Measurements from ENCODE around the gene B3GNT5. TPM values are rescaled to one million over a fixed set of nuclear protein-coding genes. Genes with fewer than 3 reads are reported as not detected.

B3GNT5 gene
- total RNA-seq, 1 experiment from 2014 or later = 25.3 TPM

DNA sequence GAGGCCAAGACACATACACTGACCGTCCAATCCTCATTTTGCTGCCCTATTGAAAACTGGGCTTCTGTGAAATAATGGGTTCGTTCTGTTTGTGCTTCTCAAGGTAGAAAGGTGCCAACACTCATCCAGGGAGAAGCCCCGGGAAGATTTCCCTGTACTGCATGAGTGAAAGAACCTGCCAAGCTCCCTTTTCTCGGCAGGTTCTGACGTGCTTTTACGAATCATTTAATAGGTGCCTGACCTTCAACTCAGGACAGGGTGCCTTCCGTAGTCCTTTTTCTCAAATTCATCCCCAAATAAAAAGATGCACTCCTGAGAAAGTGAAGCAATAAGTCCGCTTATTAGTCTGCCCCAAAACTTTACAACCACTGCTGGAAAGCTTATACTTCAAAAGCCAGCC, 64.2 kb downstream of the B3GNT5 start:
- TF ChIP-seq, protein P1, sequence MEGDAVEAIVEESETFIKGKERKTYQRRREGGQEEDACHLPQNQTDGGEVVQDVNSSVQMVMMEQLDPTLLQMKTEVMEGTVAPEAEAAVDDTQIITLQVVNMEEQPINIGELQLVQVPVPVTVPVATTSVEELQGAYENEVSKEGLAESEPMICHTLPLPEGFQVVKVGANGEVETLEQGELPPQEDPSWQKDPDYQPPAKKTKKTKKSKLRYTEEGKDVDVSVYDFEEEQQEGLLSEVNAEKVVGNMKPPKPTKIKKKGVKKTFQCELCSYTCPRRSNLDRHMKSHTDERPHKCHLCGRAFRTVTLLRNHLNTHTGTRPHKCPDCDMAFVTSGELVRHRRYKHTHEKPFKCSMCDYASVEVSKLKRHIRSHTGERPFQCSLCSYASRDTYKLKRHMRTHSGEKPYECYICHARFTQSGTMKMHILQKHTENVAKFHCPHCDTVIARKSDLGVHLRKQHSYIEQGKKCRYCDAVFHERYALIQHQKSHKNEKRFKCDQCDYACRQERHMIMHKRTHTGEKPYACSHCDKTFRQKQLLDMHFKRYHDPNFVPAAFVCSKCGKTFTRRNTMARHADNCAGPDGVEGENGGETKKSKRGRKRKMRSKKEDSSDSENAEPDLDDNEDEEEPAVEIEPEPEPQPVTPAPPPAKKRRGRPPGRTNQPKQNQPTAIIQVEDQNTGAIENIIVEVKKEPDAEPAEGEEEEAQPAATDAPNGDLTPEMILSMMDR (conservative IDR thresholded peaks at IDR 0.05; ENCODE audit: low read depth, low read length) = no peak
- TF ChIP-seq EZH2 (IDR thresholded peaks at IDR 0.05; ENCODE audit: borderline replicate concordance, low read depth, low read length, poor library complexity, severe bottlenecking) = no peak
- Histone ChIP-seq H3K27ac (ENCODE audit: low read depth, low read length, poor library complexity, severe bottlenecking) (no peak overlapping the region), H3K4me1 (ENCODE audit: insufficient read depth, low read length, poor library complexity, severe bottlenecking) (no peaks in the 10 kb centered on the region), H3K27me3 (replicated peaks; ENCODE audit: insufficient read depth, low read depth, low read length, poor library complexity) (no peaks in the 10 kb centered on the region), H3K4me3 (ENCODE audit: low read depth, low read length, poor library complexity, severe bottlenecking) (no peak overlapping the region), H3K36me3 (ENCODE audit: insufficient read depth, low read length, poor library complexity, severe bottlenecking) (no peaks in the 10 kb centered on the region), H3K9me3 (ENCODE audit: low read depth, low read length, poor library complexity, severe bottlenecking) (no peaks in the 10 kb centered on the region)
- no TSS peak for BruUV-seq (replicated peaks)
- POLR2A ChIA-PET (ENCODE audit: low non-redundant PET) = no interaction called here
- intact Hi-C loops (cut with micrococcal nuclease; ENCODE audit: unreplicated experiment) = no loop called here
- CTCF ChIA-PET = no interaction called here
- no peak for DNase-seq (ENCODE audit: low spot score)

DNA sequence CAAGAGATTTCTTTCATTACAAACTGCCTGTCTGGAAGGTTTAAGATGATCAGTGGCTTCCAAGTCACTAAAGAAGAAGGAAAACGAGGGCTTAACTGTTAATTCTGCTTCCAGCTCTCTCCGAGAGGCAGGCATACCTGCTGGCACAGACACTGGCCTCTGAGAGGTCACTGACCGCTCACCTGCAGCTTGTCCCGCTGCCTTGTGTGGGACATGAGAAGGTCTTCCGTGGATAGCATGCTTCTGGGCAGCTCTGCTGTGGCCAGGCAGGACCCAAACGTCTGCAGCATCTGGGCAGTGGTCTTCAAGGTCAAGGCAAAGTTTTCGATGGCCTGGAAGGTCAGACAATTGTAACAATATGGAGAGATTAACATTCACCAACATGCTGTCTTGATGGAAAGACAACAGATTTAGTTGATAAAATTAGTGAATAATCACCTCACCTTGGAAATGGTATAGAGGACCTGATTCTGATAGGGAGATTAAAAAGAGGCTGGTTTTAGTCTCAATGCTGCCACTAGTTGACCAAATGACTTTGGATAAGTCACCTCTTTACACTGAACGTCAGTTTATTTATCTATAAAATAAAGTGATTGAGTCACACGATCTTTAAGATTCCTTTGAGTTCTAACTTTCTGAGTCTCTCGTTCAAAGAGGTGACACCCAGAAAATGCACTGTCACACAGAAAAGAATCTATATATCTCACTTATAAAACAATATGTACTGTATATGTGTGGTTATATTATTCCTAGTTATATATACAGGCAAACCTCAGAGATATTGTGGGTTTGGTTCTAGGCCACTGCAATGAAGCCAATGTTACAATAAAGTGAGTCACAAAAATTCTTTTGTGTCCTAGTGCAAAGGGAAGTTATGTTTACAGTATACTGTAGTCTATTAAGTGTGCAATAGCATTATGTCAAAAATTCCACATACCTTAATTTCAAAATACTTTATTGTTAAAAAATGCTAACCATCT, 65.1 kb downstream of the B3GNT5 start:
- Histone ChIP-seq H3K4me1 (ENCODE audit: insufficient read depth, low read length, poor library complexity, severe bottlenecking) (no peaks in the 10 kb centered on the region), H3K4me3 (ENCODE audit: low read depth, low read length, poor library complexity, severe bottlenecking) (no peak overlapping the region), H3K36me3 (ENCODE audit: insufficient read depth, low read length, poor library complexity, severe bottlenecking) (no peaks in the 10 kb centered on the region), H3K9me3 (ENCODE audit: low read depth, low read length, poor library complexity, severe bottlenecking) (no peaks in the 10 kb centered on the region), H3K27me3 (replicated peaks; ENCODE audit: insufficient read depth, low read depth, low read length, poor library complexity) (no peaks in the 10 kb centered on the region), H3K27ac (ENCODE audit: low read depth, low read length, poor library complexity, severe bottlenecking) (no peak overlapping the region)
- DNase-seq (ENCODE audit: low spot score) = no peak
- intact Hi-C loops (cut with micrococcal nuclease; ENCODE audit: unreplicated experiment) = no loop called here
- no TSS peak for BruUV-seq (replicated peaks)
- CTCF ChIA-PET = no interaction called here
- TF ChIP-seq, protein P1 (conservative IDR thresholded peaks at IDR 0.05; ENCODE audit: low read depth, low read length) = no peak
- TF ChIP-seq EZH2 (IDR thresholded peaks at IDR 0.05; ENCODE audit: borderline replicate concordance, low read depth, low read length, poor library complexity, severe bottlenecking) = no peak
- POLR2A ChIA-PET (ENCODE audit: low non-redundant PET) = no interaction called here

DNA sequence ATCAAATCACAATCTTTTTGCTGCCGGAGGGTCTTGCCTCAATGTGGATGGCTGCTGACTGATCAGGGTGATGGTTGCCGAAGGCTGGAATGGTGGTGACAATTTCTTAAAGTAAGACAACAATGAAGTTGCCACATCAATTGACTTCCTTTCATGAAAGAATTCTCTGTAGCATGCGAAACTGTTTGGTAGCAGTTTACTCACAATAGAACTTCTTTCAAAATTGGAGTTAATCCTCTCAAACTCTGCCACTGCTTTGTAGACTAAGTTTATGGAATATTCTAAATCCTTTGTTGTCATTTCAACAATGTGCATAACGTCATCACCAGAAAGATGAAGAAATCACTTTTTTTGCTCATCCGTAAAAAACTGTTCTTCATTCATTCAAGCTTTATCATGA, 65.8 kb downstream of the B3GNT5 start:
- H3K4me3 ChIP-seq (ENCODE audit: low read depth, low read length, poor library complexity, severe bottlenecking) = no peak overlapping the region
- ChIA-PET CTCF (no interaction called here), POLR2A (ENCODE audit: low non-redundant PET) (no interaction called here)
- BruUV-seq (replicated peaks) = no TSS peak
- no peaks in the 10 kb centered on the region for H3K9me3 ChIP-seq (ENCODE audit: low read depth, low read length, poor library complexity, severe bottlenecking)
- intact Hi-C loops (cut with micrococcal nuclease; ENCODE audit: unreplicated experiment) = no loop called here
- no peak overlapping the region for H3K27ac ChIP-seq (ENCODE audit: low read depth, low read length, poor library complexity, severe bottlenecking)
- DNase-seq (ENCODE audit: low spot score) = no peak
- TF ChIP-seq EZH2 (IDR thresholded peaks at IDR 0.05; ENCODE audit: borderline replicate concordance, low read depth, low read length, poor library complexity, severe bottlenecking) = no peak
- TF ChIP-seq, protein P1 (conservative IDR thresholded peaks at IDR 0.05; ENCODE audit: low read depth, low read length) = no peak
- no peaks in the 10 kb centered on the region for H3K4me1 ChIP-seq (ENCODE audit: insufficient read depth, low read length, poor library complexity, severe bottlenecking)
- H3K27me3 ChIP-seq (replicated peaks; ENCODE audit: insufficient read depth, low read depth, low read length, poor library complexity) = no peaks in the 10 kb centered on the region
- H3K36me3 ChIP-seq (ENCODE audit: insufficient read depth, low read length, poor library complexity, severe bottlenecking) = no peaks in the 10 kb centered on the region
